Fibroblast of lung (primary cell): ENCODE results near the gene MTREX.

Experiments
- EZH2 ChIP-seq: IDR thresholded peaks from 2 replicates; pipeline ENCODE4 v1.5.1; 2012; ENCODE audit warnings: low read length, control low read depth, mild to moderate bottlenecking; ENCODE audit errors: missing control alignments
- TF ChIP-seq, protein P1 (sequence below), 2 donors: IDR thresholded peaks in 1 of 2; conservative IDR thresholded peaks in 1 of 2; 1 replicate in 1 of 2; 2 replicates in 1 of 2; pipeline ENCODE4 v1.5.1; 2011 to 2012; ENCODE audit warnings: low read length in 2 of 2, control low read depth in 1 of 2, inconsistent platforms in 1 of 2, low read depth in 1 of 2, mild to moderate bottlenecking in 1 of 2

DNA sequence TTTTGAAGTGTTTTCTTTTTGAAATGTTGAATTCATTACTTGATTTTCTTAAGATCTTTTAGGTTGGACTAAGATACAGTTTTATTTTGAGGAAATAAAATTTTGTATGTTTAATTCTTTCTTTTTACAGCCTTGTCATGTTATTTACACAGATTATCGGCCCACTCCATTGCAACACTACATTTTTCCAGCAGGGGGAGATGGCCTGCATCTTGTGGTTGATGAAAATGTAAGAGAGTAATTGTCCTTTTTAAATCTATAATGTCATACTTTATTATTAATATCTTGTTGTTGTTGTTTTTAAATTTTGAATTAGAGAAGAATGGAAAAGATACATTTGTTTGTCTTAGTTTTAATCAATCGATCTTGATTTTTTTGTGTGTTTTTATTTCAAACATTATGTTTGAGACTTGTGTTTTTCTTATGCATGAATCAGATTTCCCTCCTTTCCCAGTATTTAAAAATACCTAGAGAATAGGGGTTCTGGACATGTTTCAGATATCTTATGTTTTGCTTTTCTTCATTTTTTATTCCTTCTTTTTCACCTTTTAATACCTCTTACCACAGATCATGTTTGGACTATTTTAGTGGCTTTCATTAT is 36.7 kb downstream of the MTREX start:
- TF ChIP-seq, protein P1, sequence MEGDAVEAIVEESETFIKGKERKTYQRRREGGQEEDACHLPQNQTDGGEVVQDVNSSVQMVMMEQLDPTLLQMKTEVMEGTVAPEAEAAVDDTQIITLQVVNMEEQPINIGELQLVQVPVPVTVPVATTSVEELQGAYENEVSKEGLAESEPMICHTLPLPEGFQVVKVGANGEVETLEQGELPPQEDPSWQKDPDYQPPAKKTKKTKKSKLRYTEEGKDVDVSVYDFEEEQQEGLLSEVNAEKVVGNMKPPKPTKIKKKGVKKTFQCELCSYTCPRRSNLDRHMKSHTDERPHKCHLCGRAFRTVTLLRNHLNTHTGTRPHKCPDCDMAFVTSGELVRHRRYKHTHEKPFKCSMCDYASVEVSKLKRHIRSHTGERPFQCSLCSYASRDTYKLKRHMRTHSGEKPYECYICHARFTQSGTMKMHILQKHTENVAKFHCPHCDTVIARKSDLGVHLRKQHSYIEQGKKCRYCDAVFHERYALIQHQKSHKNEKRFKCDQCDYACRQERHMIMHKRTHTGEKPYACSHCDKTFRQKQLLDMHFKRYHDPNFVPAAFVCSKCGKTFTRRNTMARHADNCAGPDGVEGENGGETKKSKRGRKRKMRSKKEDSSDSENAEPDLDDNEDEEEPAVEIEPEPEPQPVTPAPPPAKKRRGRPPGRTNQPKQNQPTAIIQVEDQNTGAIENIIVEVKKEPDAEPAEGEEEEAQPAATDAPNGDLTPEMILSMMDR (conservative IDR thresholded peaks at IDR 0.05 in 1 of 2, IDR thresholded peaks at IDR 0.05 in 1 of 2; ENCODE audit: low read depth in 1 of 2, low read length in 2 of 2) = peak; percentile 89 to 90
- no peak for TF ChIP-seq EZH2
